HG03439 (cell line): ENCODE results near the gene CORO2B.
"Not testable (repeated sequence)": the region's sequence is repeated elsewhere in the genome, so short reads cannot be mapped to it uniquely, and the experiment has no call there.

Source experiments
- ATAC-seq: cut with Tn5 transposase; IDR thresholded peaks from one replicate; pipeline ENCODE4 v1.9.1; 2021; ENCODE audit warnings: mild to moderate bottlenecking, moderate library complexity; ENCODE audit not compliant: unreplicated experiment

CORO2B gene

DNA sequence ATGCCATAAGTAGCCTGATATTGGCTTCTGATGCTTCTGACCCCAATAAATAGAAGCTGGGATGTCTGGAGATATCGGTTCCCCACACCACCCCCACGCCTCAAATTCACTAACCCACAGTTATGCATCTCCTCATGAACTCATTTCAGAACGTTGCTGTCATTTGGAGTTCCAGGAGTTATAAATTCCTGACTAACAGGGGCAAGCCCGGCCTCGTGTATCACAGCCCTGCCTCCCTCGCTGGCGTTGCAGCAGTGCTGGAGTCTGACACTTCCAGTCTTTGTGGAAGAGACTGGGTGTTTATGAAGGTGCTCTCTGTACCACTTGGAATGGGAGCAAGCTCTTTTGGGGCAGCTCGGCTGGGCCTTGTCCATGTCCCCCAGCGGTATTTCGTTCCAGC, 140.9 kb downstream of the CORO2B start:
- no peak for ATAC-seq

- ATAC-seq, result no peak
Measured at GRCh38 chr15:68721886-68722285, 143.1 kb downstream of the CORO2B start.

DNA sequence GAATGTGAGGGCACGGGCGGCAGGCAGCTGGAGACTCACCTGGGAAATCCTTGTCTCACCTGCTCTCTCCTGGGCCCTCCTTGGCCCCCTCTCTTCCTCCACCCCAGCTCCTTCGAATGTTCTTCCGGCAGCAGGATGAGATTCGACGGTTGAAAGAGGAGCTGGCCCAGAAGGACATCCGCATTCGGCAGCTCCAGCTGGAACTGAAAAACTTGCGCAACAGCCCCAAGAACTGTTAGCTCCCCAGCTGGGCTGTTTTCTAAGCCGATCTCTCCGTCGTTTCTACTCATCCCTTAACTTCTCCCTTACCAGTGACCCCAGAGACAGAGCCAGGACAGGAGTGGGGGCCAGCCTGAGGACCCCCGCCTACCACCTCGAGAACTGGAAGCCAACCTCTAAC, 146.9 kb downstream of the CORO2B start:
- ATAC-seq, result no peak

DNA sequence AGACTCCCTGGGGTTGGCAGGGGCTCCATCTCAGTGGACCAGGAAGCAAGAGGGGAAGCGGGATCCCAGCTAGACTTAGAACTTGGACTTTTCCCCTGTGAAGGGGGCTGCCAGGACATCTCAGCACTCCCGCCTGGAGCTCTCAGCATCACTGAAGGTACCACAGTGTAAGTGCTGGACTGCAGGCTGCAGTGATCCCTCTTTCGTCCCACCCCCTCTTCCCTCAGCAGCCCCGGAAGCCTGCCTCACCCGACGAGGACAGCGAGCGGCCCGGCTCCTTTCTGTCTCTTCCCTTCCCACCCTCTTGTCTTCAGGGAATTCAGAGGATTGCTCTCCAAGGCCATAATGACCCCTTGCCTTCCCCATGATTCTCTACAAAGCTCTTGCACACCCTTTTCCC, 147.5 kb downstream of the CORO2B start:
- no peak for ATAC-seq

DNA sequence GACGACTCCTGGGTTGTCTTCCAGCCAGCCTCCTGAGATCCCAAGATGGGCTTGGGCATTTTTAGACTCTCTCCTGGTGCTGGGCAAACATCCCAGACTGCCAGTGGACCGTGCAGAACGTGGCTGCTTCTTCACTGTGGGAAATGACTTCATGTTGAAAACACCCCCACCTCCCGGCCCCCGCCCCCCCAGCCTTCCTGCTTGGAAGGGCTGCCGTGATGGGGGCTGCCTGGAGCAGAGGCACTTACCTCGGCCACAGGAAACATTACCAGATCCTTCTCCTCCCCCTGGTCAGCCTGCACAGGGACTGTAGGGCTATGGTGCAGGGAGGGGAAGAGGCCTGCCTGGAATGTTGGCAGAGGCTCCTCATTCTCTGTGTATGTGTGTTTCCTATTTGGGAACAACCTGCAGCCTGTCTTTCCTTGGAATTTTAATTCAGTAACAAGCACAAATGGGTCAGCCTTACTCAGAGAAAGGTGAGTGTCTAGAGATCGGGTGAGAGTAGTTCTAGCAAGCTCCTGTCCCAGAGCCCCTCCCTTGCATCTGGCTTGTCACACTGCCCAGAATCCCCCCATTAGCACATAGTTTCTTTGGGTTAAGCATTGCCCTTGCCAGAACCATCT, 151.1 kb downstream of the CORO2B start:
- ATAC-seq, result no peak

- ATAC-seq, result no peak
Measured at GRCh38 chr15:68730471-68730919, 151.7 kb downstream of the CORO2B start.

- ATAC-seq, result no peak
Measured at GRCh38 chr15:68730976-68731897, 152.4 kb downstream of the CORO2B start.

- no peak for ATAC-seq
Measured at GRCh38 chr15:68732451-68732850, 153.7 kb downstream of the CORO2B start.

- ATAC-seq, result no peak
Measured at GRCh38 chr15:68733666-68734065, 154.9 kb downstream of the CORO2B start.

GRCh38 chr15:68734352-68734751, 155.6 kb downstream of the CORO2B start:
- ATAC-seq, result no peak

GRCh38 chr15:68734881-68735280, 156.1 kb downstream of the CORO2B start:
- ATAC-seq, result no peak

GRCh38 chr15:68735610-68736009, 156.8 kb downstream of the CORO2B start:
- ATAC-seq, result no peak

- no peak for ATAC-seq
Measured at GRCh38 chr15:68739390-68740080, 160.7 kb downstream of the CORO2B start.

DNA sequence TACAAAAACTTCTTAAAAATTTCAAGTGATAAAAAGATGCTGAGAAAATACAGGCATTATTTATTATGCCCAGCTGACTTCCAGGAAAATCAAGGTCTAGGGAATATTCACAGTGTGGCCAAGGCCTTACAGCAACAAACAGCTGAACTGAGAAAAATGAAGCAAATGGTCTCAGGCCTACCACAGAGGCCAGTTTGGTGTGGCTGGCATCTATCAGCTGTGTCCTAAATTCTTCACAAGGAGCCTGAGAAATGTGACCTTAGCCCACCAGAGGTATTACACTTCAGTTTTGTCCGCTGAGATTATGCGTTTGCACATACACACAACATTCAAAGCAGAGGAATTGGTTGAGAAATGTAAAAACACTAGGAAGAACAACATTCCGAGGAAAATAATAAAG, 164.5 kb downstream of the CORO2B start:
- ATAC-seq, result no peak

GRCh38 chr15:68749365-68749764, 170.6 kb downstream of the CORO2B start:
- no peak for ATAC-seq

DNA sequence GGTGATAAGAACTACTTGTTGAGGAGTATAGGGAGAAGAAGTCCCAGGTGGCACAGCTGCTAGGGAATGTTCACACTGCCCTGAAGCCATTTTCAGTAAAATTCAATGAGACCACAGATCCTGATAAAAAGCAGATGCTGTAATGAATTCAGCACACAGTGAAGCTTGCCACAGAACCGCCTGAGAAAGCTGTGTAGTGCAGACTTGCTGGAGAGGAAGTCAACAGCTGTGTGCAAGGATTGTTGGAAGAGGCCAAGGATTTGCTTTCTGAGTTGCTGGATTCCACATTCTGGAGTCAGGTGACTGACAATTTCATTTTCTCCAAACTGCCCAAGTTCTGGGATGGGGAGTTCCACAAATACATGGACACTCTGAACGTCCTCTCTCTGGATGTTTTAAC, 171.0 kb downstream of the CORO2B start:
- ATAC-seq, result no peak

- no peak for ATAC-seq
Measured at GRCh38 chr15:68751622-68752021, 172.8 kb downstream of the CORO2B start.

- no peak for ATAC-seq
Measured at GRCh38 chr15:68755731-68756130, 176.9 kb downstream of the CORO2B start.

- ATAC-seq, result not testable (repeated sequence)
Measured at GRCh38 chr15:68759982-68760579, 181.3 kb downstream of the CORO2B start.

DNA sequence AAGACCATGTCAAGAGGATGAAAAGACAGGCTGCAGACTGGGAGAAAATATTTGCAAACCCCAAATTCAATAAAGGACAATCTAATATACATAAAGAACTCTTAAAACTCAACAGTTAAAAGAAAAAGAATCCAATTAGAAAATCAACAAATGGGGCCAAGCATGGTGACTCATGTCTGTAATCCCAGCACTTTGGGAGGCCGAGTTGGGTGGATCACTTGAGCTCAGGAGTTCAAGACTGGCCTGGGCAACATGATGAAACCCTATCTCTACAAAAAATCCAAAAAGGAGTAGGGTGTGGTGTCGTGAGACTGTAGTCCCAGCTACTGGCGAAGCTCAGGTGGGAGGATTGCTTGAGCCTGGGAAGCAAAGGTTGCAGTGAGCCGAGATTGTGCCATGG, 184.3 kb downstream of the CORO2B start:
- ATAC-seq, result no peak

DNA sequence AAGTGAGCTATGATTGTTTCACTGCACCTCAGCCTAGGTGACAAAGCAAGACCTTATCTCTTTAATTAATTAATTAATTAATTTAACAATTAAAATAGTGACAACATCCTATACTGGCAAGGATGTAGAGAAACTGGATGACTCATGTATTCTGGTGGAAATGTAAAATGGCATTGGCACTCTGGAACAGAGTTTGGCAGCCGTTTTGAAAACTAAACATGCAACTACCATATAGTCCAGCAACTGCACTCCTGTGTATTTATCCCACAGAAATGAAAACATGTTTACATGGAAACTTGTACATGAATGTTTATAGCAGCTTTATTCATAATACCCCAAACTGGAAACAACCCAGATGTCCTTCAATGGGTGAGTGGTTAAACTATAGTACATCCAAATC, 185.3 kb downstream of the CORO2B start:
- ATAC-seq, result no peak
